Activated CD8-positive, alpha-beta memory T cell treated with anti-CD3 and anti-CD28 coated beads, Interleukin-2, amount 50 U/mL, for 1 hour (primary cell): ENCODE results near the gene OR2J1.
"Not testable (repeated sequence)": the region's sequence is repeated elsewhere in the genome, so short reads cannot be mapped to it uniquely, and the experiment has no call there.

Experiments
- DNase-seq: peaks from one replicate; pipeline ENCODE4 v3.0.0-alpha.2; 2020; ENCODE audit errors: extremely low read depth

OR2J1 gene

DNA sequence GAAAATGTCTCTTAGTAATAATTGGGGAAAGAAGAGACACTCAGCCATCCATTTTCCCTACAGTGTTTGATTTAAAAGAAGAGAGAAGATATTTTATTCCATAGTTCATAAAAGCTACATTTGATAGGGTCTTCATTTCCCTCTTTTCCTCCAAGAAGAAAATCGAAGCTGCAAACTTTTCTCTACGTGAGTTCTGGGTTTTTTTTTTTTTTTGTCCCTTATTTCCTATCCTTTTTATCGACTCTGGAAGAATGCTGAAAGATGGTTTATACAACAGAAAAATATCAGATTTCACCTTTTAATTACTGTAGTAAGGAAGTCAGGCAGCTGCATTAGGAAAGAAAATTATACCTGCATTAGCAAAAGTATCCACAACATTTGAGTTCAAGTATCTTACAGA lies at the start of gene OR2J1:
TSS of gene OR2J1 (plus strand) at position 301 of the 400 bp plus-strand sequence. CDS start 1,453 bp downstream, outside the sequence.
- no peak for DNase-seq

DNA sequence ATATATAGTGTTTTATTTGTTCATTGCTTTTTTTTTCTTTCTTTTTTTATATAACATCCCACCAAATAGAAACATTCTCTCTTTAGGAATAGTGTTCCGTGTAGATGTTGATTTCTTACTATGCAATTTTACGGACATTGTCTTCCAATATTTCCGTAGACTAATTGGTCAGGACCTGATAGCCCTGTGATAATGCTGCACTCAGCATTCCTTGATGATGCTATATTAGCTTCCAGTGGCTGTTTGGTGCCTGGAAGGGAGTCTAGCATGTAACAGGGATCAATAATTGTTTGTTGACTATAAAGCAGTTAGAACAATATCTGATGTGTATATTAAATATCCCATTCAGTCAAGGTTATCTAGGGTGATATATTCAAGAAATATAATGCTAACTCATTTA lies 47.6 kb upstream of the OR2J1 start:
- DNase-seq: no peak

DNA sequence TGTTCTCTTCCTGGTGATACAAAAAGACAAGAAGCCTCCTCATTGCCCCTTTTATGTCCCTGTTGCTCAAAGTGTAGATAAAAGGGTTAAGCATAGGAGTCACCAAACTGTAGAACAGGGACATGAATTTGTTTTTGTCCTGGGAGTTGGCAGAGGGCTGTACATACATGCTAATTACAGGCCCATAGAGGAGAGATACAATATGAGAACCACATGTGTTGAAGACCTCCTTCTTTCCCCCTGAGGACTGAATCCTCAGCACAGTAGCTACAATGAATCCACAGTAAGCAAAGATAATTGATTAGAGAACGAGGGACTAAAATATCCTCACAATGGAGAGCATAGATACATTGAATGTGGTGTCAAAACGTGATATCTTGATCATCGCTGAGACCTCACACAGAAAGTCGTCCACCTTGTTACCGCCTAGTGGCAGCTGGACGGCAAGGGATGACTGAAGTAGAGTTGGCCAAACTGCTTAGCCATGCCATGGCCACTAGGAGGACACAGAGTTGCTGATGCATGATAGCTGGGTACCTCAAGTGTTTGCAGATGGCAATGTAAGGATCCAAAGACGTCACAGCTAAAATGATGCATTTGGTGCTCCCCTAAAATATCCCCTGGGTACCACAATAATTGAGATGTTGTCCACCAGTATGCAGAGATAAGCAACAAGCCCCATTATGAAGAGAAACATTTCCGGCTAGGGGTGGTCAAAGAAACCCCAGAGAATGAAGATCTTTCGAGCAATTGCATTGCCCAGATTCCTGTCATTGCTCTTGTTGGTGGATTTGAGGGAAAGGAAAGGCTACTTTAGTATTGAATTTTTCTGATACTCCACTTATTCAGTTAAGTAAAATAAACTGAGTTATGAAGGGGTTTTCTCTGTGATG lies 27.2 kb upstream of the OR2J1 start:
- no peak for DNase-seq

DNA sequence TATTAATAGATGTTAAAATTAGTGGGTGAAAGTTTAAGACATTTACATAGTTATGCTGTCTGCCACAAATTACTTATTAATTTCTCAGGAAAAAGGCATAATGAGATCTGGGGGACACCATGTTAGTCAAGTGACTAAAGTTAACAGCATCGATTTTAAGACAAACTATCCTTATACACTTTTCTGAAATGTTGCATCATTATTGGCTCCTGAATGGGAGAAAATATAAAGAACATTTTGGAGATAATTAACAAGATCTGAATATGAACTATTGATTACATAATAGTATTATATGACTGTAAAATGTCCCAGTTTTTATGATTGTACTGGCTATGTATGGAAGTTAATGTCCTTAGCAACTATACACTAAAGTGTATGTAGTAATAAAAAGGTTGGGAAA lies 20.1 kb upstream of the OR2J1 start:
- DNase-seq: no peak

DNA sequence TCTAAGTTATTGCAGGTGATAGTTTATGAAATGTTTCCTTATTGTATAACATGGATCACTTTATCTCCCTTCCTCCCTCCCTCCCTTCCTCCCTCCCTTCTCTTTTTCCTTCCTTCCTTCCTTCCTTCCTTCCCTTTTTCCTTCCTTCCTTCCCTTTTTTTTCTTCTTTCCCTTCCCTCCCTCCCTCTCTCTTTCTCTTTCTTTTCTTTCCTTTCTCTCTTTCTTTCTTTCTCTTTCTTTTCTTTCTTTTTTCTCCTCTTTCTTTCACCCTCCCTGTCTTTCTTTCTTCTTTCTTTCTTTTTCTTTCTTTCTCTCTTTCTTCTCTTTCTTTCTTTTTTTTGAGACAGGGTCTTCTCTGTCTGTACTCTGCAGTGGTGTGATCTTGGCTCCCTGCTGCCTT lies 18.0 kb upstream of the OR2J1 start:
- no peak for DNase-seq

- DNase-seq: no peak
Observed at GRCh38 chr6:29082457-29082856, 16.8 kb upstream of the OR2J1 start.

- DNase-seq: no peak
Observed at GRCh38 chr6:29087213-29087612, 12.1 kb upstream of the OR2J1 start, which contains the start of gene OR2B3. TSS of gene OR2B3 (minus strand) at chr6:29087313. CDS start at chr6:29087248, 65 bp downstream.

GRCh38 chr6:29092957-29093356 lies 6.3 kb upstream of the OR2J1 start:
- no peak for DNase-seq

GRCh38 chr6:29097803-29098202 lies 1.5 kb upstream of the OR2J1 start:
- DNase-seq: no peak

GRCh38 chr6:29107758-29108157 lies 8.5 kb downstream of the OR2J1 start, which contains the start of gene OR2J3:
TSS of gene OR2J3 (plus strand) at chr6:29108058. CDS start at chr6:29111891, 3,833 bp downstream.
- no peak for DNase-seq

GRCh38 chr6:29112135-29112534 lies 12.8 kb downstream of the OR2J1 start:
- DNase-seq: no peak

- DNase-seq: not testable (repeated sequence)
Observed at GRCh38 chr6:29114964-29115363, 15.7 kb downstream of the OR2J1 start.

GRCh38 chr6:29129326-29130012 lies 30.2 kb downstream of the OR2J1 start:
- no peak for DNase-seq

DNA sequence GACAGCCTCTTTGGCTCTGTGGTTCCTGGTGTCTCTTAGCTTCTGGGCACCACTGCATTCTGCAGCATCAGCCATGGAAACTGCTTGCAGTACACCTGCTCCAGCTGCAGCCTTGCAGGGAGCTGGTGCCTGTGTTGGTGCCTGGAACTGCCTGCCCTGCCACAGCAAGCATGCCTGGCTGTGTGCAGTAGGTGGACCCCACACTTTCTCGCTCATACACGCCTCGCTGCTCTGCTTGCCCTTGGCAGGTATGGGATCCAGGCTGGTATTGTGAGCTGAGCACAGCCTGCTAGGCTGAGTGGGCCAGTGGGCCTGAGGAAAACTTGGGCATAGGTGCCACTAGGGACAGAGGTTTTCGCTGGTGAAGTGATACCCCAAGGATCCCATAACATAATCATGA lies 31.4 kb downstream of the OR2J1 start:
- no peak for DNase-seq

- DNase-seq: no peak
Observed at GRCh38 chr6:29131691-29132090, 32.4 kb downstream of the OR2J1 start.

- no peak for DNase-seq
Observed at GRCh38 chr6:29137724-29138123, 38.4 kb downstream of the OR2J1 start.

DNA sequence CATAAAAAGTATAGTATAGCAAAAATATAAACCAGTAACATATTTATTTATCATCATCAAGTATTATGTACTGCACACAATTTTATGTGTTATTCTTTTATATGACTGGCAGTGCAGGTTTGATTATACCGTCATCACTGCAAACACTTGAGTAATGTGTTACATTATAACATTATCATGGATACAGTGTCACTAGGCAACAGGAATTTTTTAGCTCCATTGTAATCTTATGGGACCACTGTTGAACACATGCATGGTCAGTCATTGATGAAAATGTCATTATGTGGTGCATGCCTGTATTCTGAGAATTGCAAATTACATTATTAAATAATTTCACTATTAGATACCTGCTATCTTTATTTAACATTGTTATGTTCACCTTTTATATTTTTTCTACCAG lies 42.3 kb downstream of the OR2J1 start:
- no peak for DNase-seq

DNA sequence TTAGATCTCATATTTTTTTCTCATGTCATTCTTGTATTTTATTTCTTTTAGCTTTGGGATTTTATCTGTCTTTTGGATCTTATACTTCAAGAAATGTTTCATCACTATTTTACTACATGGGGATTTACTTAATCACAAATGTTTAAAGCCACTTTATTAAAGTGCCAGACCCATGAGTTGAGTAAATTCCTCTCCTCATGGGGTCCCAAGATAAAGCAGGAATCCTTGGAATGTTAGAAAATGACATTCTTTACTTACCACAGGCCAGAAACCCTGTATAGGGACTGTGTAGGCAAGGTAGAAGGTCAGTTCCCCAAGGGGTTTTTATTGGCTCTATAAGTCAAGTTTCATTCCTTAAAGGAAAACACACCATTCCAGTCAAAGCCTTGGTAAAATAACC lies 43.0 kb downstream of the OR2J1 start:
- DNase-seq: no peak

DNA sequence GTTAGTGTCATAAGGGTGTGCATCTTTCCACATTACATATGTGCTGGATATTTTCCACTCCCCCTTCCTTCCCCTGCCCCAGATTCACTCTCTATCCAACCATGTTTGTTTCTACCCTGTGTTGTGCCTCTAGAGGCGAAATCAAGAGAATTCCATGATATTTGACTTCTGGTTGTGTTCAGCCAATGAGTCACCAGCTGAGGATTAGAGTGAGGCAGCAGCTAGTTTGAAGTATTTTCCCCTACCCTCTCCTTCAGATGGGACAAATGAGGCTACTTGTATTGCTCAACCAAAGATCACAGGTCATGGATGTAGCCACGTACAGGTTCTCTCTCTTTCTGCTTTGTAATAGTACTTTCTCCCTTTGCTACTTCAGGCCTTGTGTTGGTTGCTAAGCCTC lies 46.9 kb downstream of the OR2J1 start:
- no peak for DNase-seq

DNA sequence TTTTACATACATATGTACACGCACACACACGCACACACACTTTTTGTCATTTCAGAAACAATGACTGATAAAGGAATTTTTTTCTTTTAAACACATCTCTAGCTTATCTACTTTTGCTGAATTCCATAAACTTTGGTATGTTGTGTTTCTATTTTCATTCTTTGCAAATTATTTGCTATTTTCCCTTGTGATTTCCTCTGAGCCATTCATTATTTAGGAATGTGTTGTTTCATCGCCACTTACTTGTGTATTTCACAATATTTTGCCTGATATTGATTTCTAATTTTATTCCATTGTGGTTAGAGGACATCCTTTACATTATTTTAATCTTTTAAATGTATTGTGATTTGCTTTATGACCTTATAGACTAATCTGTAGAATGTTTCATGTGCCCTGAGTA lies 47.8 kb downstream of the OR2J1 start:
- DNase-seq: no peak

GRCh38 chr6:29149444-29149843 lies 50.2 kb downstream of the OR2J1 start:
- not testable (repeated sequence) for DNase-seq
